Gastrocnemius medialis (tissue), 4 donors: Measurements from ENCODE around the gene FAM136A. TPM values are rescaled to one million over a fixed set of nuclear protein-coding genes. Genes with fewer than 3 reads are reported as not detected.

Experiments
- microRNA counts, 2 donors: library from miRNA; unstranded; fragments of <30 nt; microRNA quantifications; one replicate each; lab custom pipeline; 2016
- microRNA-seq, 2 donors: library from miRNA; unstranded; fragments of <30 nt; microRNA quantifications; one replicate each; pipeline ENCODE4, GENCODE V29; 2016; ENCODE audit warnings: borderline replicate concordance in 2 of 2
- total RNA-seq, 4 donors: library from RNA; depleted of rRNA; stranded (reverse); fragments of >200 nt; gene quantifications; one replicate each; pipeline versions ENCODE4 v1.1.0 to v1.2.3, GENCODE V29; 2016

FAM136A gene
- total RNA-seq, 4 donors from 2014 or later, result 12.7 to 23.7 (median 17.7) TPM

MicroRNA genes within 50 kb of the gene (microRNA counts, 767-probe panel; counts per million panel counts)
- 356 to 448 counts per million in 2 donors for microRNA hsa-miR-1285-3p (lab: Ali Mortazavi, UCI)

Small RNA genes within 50 kb of the gene (microRNA-seq; reads per million reads assigned to microRNA genes)
- 0 reads per million in 2 donors for gene MIR1285-2

Other genes with a start within 250 kb of the FAM136A start
- 100 to 1,000 TPM; 178 to 296 (median 262) TPM for gene PCBP1, start 214.6 kb downstream of the FAM136A start, total RNA-seq
- gene C2orf42, start 111.0 kb downstream of the FAM136A start, total RNA-seq, result 10 to 100 TPM in 1 of 4 donors, 1 to 10 TPM in 3; 6.3 to 10.1 (median 7.3) TPM
- 10 to 100 TPM; 20.2 to 54.8 (median 26.6) TPM for gene TIA1, start 53.4 kb downstream of the FAM136A start, total RNA-seq
- gene PCYOX1, start 43.9 kb downstream of the FAM136A start, total RNA-seq, result 10 to 100 TPM; 28.2 to 35.6 (median 30.2) TPM
- gene SNRPG, start 8.3 kb downstream of the FAM136A start, total RNA-seq, result 100 to 1,000 TPM in 3 of 4 donors, 10 to 100 TPM in 1; 77.0 to 110 (median 106) TPM